ENCODE measurements around the gene ZNF747.
A peak's percentile ranks its signal among the peaks of the same experiment; 100 is the strongest.

DNA sequence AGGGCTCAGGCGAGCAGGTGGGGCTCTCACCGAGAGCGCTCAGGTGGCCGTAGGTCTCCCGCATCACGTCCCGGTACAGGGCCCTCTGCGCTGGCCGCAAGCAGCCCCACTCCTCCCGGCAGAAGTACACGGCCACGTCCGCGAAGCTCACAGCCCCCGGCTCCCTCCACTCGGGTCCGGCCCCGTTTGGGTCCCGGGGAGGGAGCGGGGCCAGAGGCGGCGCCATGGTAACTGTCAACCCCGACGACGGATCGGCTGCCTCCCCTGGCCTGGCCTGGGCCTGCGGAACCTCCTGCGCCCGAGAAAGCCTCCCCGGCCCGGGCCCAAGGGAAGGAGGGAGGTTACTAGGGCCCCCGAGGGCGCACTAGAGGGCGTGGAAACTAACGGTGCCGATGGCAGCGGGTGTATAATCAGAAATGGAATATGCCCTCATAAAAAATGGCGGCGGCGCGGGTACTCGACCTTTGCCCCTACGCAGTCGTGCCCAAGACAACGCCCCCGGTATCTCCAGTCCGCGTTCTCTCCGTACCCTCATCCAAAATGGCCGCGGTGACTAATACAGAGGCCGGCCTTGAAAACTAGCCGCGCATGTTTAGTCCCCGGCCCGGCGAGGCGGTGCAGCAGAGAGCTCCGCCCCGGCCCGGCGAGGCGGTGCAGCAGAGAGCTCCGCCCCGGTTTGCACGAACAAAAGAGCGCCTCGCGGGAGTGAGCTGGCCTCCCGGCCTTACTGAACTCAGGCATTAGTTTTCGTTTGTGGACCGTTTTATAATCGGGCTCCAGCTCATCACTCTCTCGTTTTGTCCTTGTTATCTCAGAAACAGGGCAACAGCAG is 23.5 kb upstream of the ZNF747 start, which contains the start of gene ZNF764:
- TF ChIP-seq POLR2A (IDR thresholded peaks at IDR 0.05) (peak; percentile 51), POLR2AphosphoS5 (IDR thresholded peaks at IDR 0.05) (peak; percentile 97)
- TF ChIP-seq, protein P1, sequence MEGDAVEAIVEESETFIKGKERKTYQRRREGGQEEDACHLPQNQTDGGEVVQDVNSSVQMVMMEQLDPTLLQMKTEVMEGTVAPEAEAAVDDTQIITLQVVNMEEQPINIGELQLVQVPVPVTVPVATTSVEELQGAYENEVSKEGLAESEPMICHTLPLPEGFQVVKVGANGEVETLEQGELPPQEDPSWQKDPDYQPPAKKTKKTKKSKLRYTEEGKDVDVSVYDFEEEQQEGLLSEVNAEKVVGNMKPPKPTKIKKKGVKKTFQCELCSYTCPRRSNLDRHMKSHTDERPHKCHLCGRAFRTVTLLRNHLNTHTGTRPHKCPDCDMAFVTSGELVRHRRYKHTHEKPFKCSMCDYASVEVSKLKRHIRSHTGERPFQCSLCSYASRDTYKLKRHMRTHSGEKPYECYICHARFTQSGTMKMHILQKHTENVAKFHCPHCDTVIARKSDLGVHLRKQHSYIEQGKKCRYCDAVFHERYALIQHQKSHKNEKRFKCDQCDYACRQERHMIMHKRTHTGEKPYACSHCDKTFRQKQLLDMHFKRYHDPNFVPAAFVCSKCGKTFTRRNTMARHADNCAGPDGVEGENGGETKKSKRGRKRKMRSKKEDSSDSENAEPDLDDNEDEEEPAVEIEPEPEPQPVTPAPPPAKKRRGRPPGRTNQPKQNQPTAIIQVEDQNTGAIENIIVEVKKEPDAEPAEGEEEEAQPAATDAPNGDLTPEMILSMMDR (IDR thresholded peaks at IDR 0.05) = peak in 1 of 4 experiments; percentile 25

All from prostate gland (tissue), 2 donors.